ENCODE results near the gene ALKBH8. TPM values are rescaled to one million over a fixed set of nuclear protein-coding genes. Genes with fewer than 3 reads are reported as not detected.
"Not testable (repeated sequence)": the region's sequence is repeated elsewhere in the genome, so short reads cannot be mapped to it uniquely, and the experiment has no call there.

The ALKBH8 gene
- total RNA-seq, 2 experiments from 2014 or later: 8.3 to 8.9 TPM

GRCh38 chr11:107537155-107537554 is 28.4 kb downstream of the ALKBH8 start:
- H3K9me3 Mint-ChIP-seq, POLR2A ChIA-PET, H3K27ac Mint-ChIP-seq, H3K4me3 Mint-ChIP-seq, H3K4me1 Mint-ChIP-seq, DNase-seq, H3K27me3 Mint-ChIP-seq: not testable (repeated sequence)
- CTCF ChIA-PET: interaction anchor here (0.5 to 1.7 kb wide), 2 partner anchors 12 to 364 kb away, joined by 3 to 4 read pairs; no protein-coding TSS in a partner anchor
- peaks cover 25% of the 10 kb centered on the region for H3K36me3 Mint-ChIP-seq (ENCODE audit: low read depth)

- H3K36me3 Mint-ChIP-seq (ENCODE audit: low read depth): peaks cover 2% of the 10 kb centered on the region
- H3K4me1 Mint-ChIP-seq: no peaks in the 10 kb centered on the region
- H3K27me3 Mint-ChIP-seq: no peaks in the 10 kb centered on the region
- ChIA-PET CTCF (no interaction called here), POLR2A (no interaction called here)
- H3K27ac Mint-ChIP-seq: no peak overlapping the region
- no peaks in the 10 kb centered on the region for H3K9me3 Mint-ChIP-seq
- no peak for DNase-seq
- H3K4me3 Mint-ChIP-seq: no peak overlapping the region
Observed at GRCh38 chr11:107526197-107526596, 39.3 kb downstream of the ALKBH8 start.

GRCh38 chr11:107508858-107509244 is 56.7 kb downstream of the ALKBH8 start:
- H3K36me3 Mint-ChIP-seq (ENCODE audit: low read depth): peaks cover 18% of the 10 kb centered on the region

GRCh38 chr11:107508201-107508857 is 57.2 kb downstream of the ALKBH8 start:
- no peak overlapping the region for H3K4me3 Mint-ChIP-seq
- CTCF ChIA-PET: no interaction called here
- POLR2A ChIA-PET: no interaction called here
- H3K9me3 Mint-ChIP-seq: no peaks in the 10 kb centered on the region
- H3K36me3 Mint-ChIP-seq (ENCODE audit: low read depth): peaks cover 17% of the 10 kb centered on the region
- no peak overlapping the region for H3K27ac Mint-ChIP-seq
- no peaks in the 10 kb centered on the region for H3K4me1 Mint-ChIP-seq
- H3K27me3 Mint-ChIP-seq: no peaks in the 10 kb centered on the region
- no peak for DNase-seq

More at GRCh38 chr11:107508858-107509244, 56.7 kb downstream of the ALKBH8 start:
- Mint-ChIP-seq H3K9me3 (no peaks in the 10 kb centered on the region), H3K4me1 (no peaks in the 10 kb centered on the region), H3K27ac (no peak overlapping the region), H3K4me3 (no peak overlapping the region), H3K27me3 (no peaks in the 10 kb centered on the region)
- ChIA-PET CTCF (no interaction called here), POLR2A (no interaction called here)
- DNase-seq: no peak

- Mint-ChIP-seq H3K27ac (no peak overlapping the region), H3K4me1 (no peaks in the 10 kb centered on the region), H3K27me3 (no peaks in the 10 kb centered on the region), H3K9me3 (peaks cover 12% of the 10 kb centered on the region), H3K36me3 (ENCODE audit: low read depth) (peaks cover 33% of the 10 kb centered on the region), H3K4me3 (no peak overlapping the region)
- no peak for DNase-seq
- ChIA-PET POLR2A (no interaction called here), CTCF (interaction anchor here (1.5 kb wide), 1 partner anchor 33 kb away, joined by 3 read pairs; no protein-coding TSS in a partner anchor)
Observed at GRCh38 chr11:107505647-107506225, 59.8 kb downstream of the ALKBH8 start.

GRCh38 chr11:107504981-107505380 is 60.6 kb downstream of the ALKBH8 start:
- Mint-ChIP-seq H3K27me3 (no peaks in the 10 kb centered on the region), H3K36me3 (ENCODE audit: low read depth) (peaks cover 31% of the 10 kb centered on the region), H3K27ac (no peak overlapping the region), H3K4me1 (no peaks in the 10 kb centered on the region), H3K9me3 (peaks cover 12% of the 10 kb centered on the region), H3K4me3 (no peak overlapping the region)
- DNase-seq: no peak
- ChIA-PET POLR2A (no interaction called here), CTCF (interaction anchor here (0.7 to 1.5 kb wide), 2 partner anchors 34 to 50 kb away, joined by 3 read pairs; no protein-coding TSS in a partner anchor)

- no peak for DNase-seq
- CTCF ChIA-PET: no interaction called here
- H3K27me3 Mint-ChIP-seq: no peaks in the 10 kb centered on the region
- no peaks in the 10 kb centered on the region for H3K4me1 Mint-ChIP-seq
- peaks cover 31% of the 10 kb centered on the region for H3K36me3 Mint-ChIP-seq (ENCODE audit: low read depth)
- peaks cover 17% of the 10 kb centered on the region for H3K9me3 Mint-ChIP-seq
- H3K4me3 Mint-ChIP-seq: no peak overlapping the region
- POLR2A ChIA-PET: no interaction called here
- H3K27ac Mint-ChIP-seq: no peak overlapping the region
Observed at GRCh38 chr11:107501713-107502112, 63.8 kb downstream of the ALKBH8 start.

- H3K27ac Mint-ChIP-seq; H3K4me3 Mint-ChIP-seq; POLR2A ChIA-PET; DNase-seq; H3K27me3 Mint-ChIP-seq; H3K36me3 Mint-ChIP-seq (ENCODE audit: low read depth); H3K4me1 Mint-ChIP-seq; CTCF ChIA-PET: not testable (repeated sequence)
- peaks cover 12% of the 10 kb centered on the region for H3K9me3 Mint-ChIP-seq
Observed at GRCh38 chr11:107497371-107497770, 68.2 kb downstream of the ALKBH8 start.

GRCh38 chr11:107496011-107496410 is 69.5 kb downstream of the ALKBH8 start:
- H3K9me3 Mint-ChIP-seq: peaks cover 4% of the 10 kb centered on the region
- no peak overlapping the region for H3K4me3 Mint-ChIP-seq
- no peak overlapping the region for H3K27ac Mint-ChIP-seq
- H3K4me1 Mint-ChIP-seq: no peaks in the 10 kb centered on the region
- no peaks in the 10 kb centered on the region for H3K27me3 Mint-ChIP-seq
- no peak for DNase-seq
- no peaks in the 10 kb centered on the region for H3K36me3 Mint-ChIP-seq (ENCODE audit: low read depth)
- POLR2A ChIA-PET: no interaction called here
- CTCF ChIA-PET: no interaction called here

- peaks cover 4% of the 10 kb centered on the region for H3K9me3 Mint-ChIP-seq
- ChIA-PET POLR2A (no interaction called here), CTCF (no interaction called here)
- H3K27me3 Mint-ChIP-seq: peaks cover 7% of the 10 kb centered on the region
- H3K36me3 Mint-ChIP-seq (ENCODE audit: low read depth): no peaks in the 10 kb centered on the region
- no peak overlapping the region for H3K27ac Mint-ChIP-seq
- H3K4me1 Mint-ChIP-seq: no peaks in the 10 kb centered on the region
- DNase-seq: no peak
- no peak overlapping the region for H3K4me3 Mint-ChIP-seq
Observed at GRCh38 chr11:107494055-107494454, 71.5 kb downstream of the ALKBH8 start.

- ChIA-PET POLR2A (no interaction called here), CTCF (no interaction called here)
- Mint-ChIP-seq H3K27me3 (peaks cover 12% of the 10 kb centered on the region), H3K27ac (no peak overlapping the region), H3K9me3 (peaks cover 4% of the 10 kb centered on the region), H3K36me3 (ENCODE audit: low read depth) (no peaks in the 10 kb centered on the region), H3K4me3 (no peak overlapping the region), H3K4me1 (no peaks in the 10 kb centered on the region)
- no peak for DNase-seq
Observed at GRCh38 chr11:107493117-107493516, 72.4 kb downstream of the ALKBH8 start.

GRCh38 chr11:107490836-107491235 is 74.7 kb downstream of the ALKBH8 start:
- H3K27me3 Mint-ChIP-seq: peaks cover 16% of the 10 kb centered on the region
- H3K4me3 Mint-ChIP-seq: no peak overlapping the region
- no peaks in the 10 kb centered on the region for H3K36me3 Mint-ChIP-seq (ENCODE audit: low read depth)
- H3K27ac Mint-ChIP-seq: no peak overlapping the region
- no peaks in the 10 kb centered on the region for H3K9me3 Mint-ChIP-seq
- ChIA-PET POLR2A (interaction anchor here (0.7 kb wide), 1 partner anchor 784 kb away, joined by 5 read pairs; no protein-coding TSS in a partner anchor), CTCF (no interaction called here)
- H3K4me1 Mint-ChIP-seq: no peaks in the 10 kb centered on the region
- no peak for DNase-seq

- CTCF ChIA-PET: no interaction called here
Observed at GRCh38 chr11:107482234-107482633, 83.3 kb downstream of the ALKBH8 start.

GRCh38 chr11:107478922-107479321 is 86.6 kb downstream of the ALKBH8 start:
- Mint-ChIP-seq H3K27ac (no peak overlapping the region), H3K4me3 (no peak overlapping the region), H3K36me3 (ENCODE audit: low read depth) (no peaks in the 10 kb centered on the region), H3K27me3 (peaks cover 20% of the 10 kb centered on the region), H3K4me1 (no peaks in the 10 kb centered on the region), H3K9me3 (no peaks in the 10 kb centered on the region)
- CTCF ChIA-PET: no interaction called here
- DNase-seq: no peak
- POLR2A ChIA-PET: no interaction called here

More at GRCh38 chr11:107482234-107482633, 83.3 kb downstream of the ALKBH8 start:
- no peak for DNase-seq
- H3K4me3 Mint-ChIP-seq: no peak overlapping the region
- no peaks in the 10 kb centered on the region for H3K9me3 Mint-ChIP-seq
- peaks cover 5% of the 10 kb centered on the region for H3K27me3 Mint-ChIP-seq
- no peak overlapping the region for H3K27ac Mint-ChIP-seq
- no peaks in the 10 kb centered on the region for H3K36me3 Mint-ChIP-seq (ENCODE audit: low read depth)
- no peaks in the 10 kb centered on the region for H3K4me1 Mint-ChIP-seq
- POLR2A ChIA-PET: no interaction called here
